ENCODE data around the gene KIF18B.

Gene KIF18B

GRCh38 chr17:44916781-44917241 lies 30.8 kb downstream of the KIF18B start:
- no peak for DNase-seq

GRCh38 chr17:44915862-44916780 lies 31.5 kb downstream of the KIF18B start:
- DNase-seq: no peak

- DNase-seq: no peak
Measured at GRCh38 chr17:44915321-44915726, 32.2 kb downstream of the KIF18B start, which contains the start of gene GFAP. Gene GFAP (minus strand): TSS chr17:44915500. CDS start chr17:44915486, 14 bp downstream.

DNA sequence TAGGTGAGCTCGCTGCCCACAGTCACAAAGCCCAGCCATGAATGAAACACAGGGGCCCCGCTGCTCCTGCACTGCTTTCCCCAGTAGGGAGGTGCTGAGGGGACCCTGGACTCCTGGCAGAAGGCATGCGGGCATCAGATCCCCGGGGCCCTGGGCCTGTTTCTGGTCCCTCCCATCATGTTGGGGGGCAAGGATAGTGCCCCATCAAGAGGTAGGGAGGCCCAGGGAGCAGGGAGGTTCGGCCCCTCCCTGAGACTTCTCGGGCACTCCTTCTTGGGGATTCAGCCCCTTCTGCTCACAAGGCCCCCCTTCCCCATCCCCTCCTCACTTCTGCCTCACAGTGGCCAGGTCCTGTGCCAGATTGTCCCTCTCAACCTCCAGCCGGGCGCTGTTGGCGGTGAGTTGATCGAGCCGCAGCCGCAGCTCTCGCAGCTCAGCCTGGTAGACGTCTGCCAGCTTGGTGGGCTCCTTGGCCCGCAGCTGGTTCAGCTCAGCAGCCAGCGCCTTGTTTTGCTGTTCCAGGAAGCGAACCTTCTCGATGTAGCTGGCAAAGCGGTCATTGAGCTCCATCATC lies 32.8 kb downstream of the KIF18B start:
- DNase-seq: no peak

GRCh38 chr17:44914148-44914547 lies 33.4 kb downstream of the KIF18B start:
- no peak for DNase-seq

DNA sequence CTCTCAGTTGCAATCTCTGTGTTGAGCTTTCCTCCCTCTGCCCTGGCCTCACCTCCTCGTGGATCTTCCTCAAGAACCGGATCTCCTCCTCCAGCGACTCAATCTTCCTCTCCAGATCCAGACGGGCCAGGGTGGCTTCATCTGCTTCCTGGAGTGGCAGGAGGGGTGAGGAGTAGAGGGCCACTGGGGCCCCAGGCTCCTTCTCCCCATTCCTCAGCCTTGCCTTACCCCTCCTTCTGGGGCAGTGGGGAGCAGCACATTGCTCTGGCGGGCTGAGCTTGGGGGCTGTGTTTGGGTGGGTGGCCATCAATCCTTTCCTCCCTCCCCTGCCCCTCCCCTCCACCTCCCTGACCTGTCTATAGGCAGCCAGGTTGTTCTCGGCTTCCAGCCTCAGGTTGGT lies 33.9 kb downstream of the KIF18B start:
- DNase-seq: no peak

DNA sequence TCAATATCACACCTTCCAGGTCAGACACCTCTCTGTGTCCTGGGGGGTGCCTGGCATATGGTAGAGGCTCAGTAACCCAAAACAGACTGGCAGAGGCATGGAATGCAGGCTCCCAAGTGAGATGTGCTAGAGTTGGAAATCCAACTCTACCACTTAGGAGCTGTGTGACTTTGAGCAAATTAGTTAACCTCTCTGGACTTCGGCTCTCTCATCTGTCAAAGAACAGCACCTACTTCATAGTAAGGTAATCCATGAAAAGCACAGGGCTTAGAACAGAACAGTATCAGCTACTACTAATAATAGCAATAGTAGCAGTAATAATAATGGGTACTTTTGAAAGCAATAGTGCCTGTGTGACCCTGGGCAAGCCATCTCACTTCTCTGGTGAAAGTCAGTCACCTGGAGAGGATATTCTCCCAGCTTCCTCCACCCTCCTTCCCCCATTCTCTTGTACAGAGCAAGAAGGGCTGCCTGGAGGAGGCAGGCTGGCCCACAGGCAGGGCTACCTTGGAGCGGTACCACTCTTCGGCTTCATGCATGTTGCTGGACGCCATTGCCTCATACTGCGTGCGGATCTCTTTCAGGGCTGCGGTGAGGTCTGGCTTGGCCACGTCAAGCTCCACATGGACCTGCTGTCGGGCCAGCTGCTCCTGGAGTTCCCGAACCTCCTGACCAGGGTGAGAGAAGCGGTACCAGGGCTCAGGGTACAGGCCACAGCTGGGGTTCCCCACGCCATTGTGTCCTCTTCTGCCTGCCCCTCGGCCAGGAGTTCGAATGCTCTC lies 34.6 kb downstream of the KIF18B start:
- no peak for DNase-seq

GRCh38 chr17:44911133-44912001 lies 36.2 kb downstream of the KIF18B start:
- DNase-seq: peak; percentile 68

DNA sequence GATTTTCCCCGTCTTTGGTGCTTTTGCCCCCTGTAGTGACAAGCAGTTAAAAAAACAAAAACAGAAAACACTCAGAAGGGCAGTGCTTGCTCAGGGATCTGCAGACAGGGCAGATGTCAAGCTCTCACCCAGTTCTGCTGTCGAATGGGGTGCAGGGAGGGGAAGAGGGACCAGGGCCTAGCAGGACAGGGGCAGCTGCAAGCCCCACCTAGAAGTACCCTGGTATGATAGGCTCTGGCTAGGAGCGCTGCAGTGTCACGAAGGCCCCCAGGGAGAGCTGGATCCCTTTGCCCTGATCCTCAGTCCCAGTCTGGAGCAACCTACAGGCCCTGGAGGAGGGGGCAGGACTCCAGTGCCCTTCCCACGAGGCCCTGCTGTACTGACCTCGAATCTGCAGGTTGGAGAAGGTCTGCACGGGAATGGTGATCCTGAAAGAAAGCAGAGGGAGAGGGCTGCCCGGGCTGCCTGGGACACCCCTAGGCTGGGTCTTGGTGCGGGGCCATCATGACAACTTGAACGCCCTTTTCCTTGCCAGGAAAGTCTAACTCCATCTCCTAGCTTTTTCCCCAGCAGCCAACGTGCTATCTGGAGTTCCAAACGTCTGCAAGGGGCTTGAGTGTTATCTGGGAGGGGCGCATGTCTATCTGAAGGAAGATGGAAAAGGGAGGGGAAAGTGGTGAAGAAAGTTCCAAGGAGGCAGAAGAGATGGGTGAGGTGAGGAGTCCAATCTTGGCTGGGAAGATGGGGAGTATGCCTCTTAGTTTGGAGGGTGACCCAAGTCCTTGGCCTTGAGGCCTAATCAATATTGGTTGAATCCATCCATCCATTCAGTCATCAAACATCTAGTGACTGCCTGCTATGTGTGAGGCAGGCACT lies 37.1 kb downstream of the KIF18B start:
- DNase-seq: no peak

DNA sequence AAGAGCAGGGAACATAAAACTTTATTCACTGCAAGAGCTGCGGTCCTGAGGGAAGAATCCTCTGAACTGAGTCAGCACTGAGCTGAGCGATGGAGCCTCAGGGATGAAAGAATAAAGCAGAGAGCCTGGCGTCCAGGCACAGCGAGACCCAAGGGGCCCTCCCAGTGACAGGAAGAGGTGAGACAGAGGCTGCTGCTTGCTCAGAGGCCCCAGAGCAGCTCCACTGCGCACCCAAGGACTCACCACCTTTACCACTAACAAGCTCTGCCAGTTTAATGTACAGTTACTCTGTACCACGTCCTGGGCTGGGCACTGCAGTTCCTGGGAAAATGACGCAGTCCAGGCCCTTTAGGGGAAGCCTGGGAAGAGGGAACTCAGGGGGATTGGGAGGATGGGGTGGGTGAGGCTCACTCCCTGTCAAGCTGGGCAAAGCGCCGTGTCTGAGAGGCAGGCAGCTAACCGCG lies 37.9 kb downstream of the KIF18B start:
- no peak for DNase-seq

DNA sequence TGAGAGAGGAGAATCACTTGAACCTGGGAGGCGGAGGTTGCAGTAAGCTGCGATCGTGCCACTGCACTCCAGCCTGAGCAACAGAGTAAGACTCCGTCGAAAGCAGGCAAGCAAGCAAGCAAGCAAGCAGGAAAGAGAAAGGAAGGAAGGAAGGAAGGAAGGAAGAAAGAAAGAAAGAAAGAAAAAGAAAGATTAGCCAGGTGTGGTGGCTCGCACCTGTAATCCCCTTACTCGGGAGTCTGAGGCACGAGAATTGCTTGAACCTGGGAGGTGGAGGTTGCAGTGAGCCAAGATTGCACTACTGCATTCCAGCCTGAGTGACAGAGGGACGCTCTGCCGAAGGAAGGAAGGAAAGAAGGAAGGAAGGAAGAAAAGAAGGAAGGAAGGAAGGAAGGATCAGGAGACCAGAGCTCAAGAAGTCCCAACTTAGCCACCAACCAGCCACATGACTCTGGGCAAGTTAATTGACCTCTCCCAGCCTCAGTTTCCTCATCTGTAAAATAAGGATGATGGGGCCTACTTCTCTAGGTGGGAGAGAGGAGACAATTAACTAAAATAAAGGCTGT lies 38.7 kb downstream of the KIF18B start:
- DNase-seq: no peak

DNA sequence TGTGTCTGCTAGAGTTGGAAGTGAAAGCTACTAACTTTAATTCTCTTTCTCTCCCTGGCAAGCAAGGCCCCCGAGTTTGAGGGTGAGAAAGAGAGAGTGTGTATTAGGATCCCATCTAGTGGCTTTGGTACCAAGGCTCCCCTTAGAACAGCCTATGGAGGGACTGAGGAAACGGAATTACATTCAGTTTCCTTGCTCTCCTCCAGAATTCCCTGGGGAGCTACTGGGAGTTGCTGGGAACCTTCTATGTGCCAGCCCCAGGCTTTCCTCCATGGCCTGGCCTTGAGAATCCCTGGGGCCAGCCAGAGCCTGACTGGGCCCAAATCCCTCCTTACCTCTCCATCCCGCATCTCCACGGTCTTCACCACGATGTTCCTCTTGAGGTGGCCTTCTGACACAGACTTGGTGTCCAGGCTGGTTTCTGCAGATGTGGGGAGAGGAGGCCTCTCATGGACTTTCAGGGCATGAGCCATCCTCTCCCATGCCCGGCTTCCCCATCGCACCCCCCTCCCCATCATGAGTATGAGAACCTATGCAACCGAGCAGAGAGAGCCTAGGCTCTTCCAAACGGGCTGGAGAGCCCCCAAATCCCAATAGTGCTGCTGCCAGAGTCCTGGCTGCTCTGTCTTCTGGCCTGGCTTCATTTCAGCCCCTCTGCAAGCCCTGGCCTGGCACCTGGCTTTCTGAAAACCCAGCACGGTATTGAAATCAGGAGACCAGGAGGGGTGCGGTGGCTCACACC lies 39.7 kb downstream of the KIF18B start:
- DNase-seq: no peak

DNA sequence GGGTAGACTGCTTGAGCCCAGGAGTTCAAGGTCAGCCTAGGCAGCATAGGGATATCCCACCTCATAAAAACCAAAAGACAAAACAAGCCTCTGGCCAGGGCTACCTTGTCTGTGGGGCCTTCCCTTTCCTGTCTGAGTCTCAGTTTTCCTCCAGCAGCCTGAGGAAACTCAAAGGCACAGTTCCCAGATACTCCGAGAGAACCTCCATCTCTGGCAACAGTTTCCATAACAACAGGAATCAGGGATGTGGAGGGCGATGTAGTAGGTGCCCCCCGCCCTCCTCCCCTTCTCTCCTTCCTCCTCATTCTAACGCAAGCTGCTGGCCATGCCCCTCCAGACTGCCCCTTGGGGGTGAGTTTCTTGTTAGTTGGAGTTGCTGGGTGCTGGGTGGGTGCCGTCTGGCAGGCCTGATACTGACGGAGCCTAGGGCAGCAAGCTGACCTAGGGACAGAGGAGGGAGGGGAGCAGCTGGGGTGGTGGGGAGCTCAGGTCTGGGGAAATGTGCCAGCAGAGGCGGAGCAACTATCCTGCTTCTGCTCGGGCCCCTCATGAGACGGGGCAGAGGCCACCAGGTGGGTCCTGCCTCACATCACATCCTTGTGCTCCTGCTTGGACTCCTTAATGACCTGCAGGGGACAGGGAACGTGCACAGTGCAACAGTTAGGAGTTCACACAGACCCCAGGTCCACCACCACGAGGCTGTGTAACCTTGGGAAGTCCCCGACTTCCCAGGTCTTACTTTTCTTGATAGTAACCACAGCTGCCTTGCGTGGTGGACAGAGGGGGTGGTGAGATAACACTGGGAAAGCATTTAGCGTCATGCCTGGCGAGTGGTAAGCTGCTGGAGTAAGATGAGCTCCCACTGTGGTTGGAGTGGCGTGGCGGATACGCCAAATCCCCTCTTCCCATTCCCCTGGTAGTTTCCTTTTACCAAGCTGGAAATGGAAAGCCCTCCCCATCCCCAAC lies 40.5 kb downstream of the KIF18B start:
- DNase-seq: no peak

DNA sequence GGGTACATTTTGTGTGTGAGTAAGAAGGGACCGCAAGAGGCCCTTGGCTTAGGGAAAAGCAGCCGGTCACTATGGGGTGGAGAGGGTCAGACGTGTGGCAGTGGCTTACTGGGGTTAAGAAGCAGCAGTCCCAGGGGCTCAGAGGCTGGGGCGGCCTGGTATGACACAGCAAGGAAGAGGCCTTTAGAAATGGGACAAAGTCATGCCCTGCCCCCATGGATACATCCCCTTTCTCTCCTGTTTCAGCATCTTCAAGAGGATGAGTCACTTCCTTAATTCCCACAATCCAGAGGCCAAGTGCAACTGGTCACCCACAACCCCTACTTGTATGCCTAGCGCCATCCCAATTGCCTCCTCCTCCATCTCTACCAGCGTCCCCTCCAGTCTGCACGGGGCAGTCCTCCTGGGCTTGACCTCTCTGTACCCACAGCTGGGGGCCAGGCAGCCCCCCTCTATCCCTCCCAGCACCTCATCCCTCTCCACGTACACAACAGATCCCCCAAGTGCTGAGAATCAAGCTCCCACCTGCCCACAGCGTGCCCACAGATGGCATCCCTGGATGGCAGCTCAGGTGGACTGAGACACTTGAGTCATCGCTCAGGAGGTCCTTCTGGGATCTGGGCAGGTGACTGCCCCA lies 41.4 kb downstream of the KIF18B start:
- no peak for DNase-seq

- DNase-seq: no peak
Measured at GRCh38 chr17:44905006-44906000, 42.3 kb downstream of the KIF18B start.

GRCh38 chr17:44904001-44904984 lies 43.3 kb downstream of the KIF18B start:
- no peak for DNase-seq
